OCI-LY3 (cell line): ENCODE results near the gene LRFN5.

Source experiments
- CTCF ChIP-seq: fragments of 200-600, 300-600 bp; sonication (generic); IDR thresholded peaks from 2 replicates; pipeline ENCODE4 v1.5.1; 2014; ENCODE audit warnings: antibody characterized with exemption, low read length, low read depth
- EZH2phosphoT487 ChIP-seq: fragments of 200-600 bp; shearing (Covaris generic); IDR thresholded peaks from 2 replicates; pipeline ENCODE4 v1.6.1; 2018; ENCODE audit warnings: antibody characterized with exemption, mixed run types, low read depth

DNA sequence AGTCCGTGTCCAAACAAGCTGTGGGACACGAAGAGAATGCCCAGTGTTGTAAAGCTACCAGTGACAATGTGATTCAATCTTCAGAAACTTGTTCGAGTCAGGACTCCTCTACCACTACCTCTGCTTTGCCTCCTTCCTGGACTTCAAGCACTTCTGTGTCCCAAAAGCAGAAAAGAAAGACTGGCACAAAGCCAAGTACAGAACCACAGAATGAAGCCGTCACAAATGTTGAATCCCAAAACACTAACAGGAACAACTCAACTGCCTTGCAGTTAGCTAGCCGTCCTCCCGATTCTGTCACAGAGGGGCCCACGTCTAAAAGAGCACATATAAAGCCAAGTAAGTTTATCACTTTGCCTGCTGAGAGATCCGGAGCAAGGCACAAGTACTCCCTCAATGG, 284.9 kb downstream of the LRFN5 start:
- TF ChIP-seq CTCF (no peak), EZH2phosphoT487 (no peak)
